Panc1 (cell line): ENCODE measurements around the gene EHBP1L1.

Experiments
- SIN3A ChIP-seq: IDR thresholded peaks from 2 replicates; pipeline ENCODE4 v1.6.1; 2012; ENCODE audit warnings: low read depth, mild to moderate bottlenecking, low read length, moderate library complexity, borderline replicate concordance; ENCODE audit not compliant: insufficient read depth
- TF ChIP-seq, protein P1 (sequence below): fragments of 450-650 bp; IDR thresholded peaks from 2 replicates; pipeline ENCODE4 v1.5.1; 2017; ENCODE audit warnings: mild to moderate bottlenecking
- TF ChIP-seq, protein P2 (sequence below), 2 experiments: IDR thresholded peaks; 2 replicates each; pipeline ENCODE4 v1.6.1; 2011 to 2012; ENCODE audit warnings: low read depth in 2 of 2, control low read depth in 1 of 2, low read length in 1 of 2, mild to moderate bottlenecking in 1 of 2, moderate library complexity in 1 of 2; ENCODE audit not compliant: insufficient read depth in 1 of 2

DNA sequence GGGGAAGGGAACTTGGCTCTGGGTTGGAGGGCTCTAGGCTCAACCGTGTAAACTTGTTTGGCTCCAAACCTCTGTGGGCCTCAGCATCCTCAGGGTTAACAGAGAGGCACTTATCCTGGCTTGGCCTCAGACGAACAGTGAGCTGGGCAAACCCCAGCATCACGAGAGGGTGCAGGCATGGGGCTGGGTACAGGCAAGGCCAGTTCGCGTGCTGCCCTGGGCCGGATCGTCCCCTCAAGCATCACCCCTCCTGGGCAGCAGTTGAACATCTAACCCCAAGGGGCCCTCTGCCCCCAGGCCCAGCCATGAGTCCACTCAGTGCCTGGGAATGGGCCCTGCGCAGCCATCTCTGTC, 1.9 kb downstream of the EHBP1L1 start:
- TF ChIP-seq, protein P1, sequence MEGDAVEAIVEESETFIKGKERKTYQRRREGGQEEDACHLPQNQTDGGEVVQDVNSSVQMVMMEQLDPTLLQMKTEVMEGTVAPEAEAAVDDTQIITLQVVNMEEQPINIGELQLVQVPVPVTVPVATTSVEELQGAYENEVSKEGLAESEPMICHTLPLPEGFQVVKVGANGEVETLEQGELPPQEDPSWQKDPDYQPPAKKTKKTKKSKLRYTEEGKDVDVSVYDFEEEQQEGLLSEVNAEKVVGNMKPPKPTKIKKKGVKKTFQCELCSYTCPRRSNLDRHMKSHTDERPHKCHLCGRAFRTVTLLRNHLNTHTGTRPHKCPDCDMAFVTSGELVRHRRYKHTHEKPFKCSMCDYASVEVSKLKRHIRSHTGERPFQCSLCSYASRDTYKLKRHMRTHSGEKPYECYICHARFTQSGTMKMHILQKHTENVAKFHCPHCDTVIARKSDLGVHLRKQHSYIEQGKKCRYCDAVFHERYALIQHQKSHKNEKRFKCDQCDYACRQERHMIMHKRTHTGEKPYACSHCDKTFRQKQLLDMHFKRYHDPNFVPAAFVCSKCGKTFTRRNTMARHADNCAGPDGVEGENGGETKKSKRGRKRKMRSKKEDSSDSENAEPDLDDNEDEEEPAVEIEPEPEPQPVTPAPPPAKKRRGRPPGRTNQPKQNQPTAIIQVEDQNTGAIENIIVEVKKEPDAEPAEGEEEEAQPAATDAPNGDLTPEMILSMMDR = no peak
- no peak for TF ChIP-seq SIN3A
- TF ChIP-seq, protein P2, sequence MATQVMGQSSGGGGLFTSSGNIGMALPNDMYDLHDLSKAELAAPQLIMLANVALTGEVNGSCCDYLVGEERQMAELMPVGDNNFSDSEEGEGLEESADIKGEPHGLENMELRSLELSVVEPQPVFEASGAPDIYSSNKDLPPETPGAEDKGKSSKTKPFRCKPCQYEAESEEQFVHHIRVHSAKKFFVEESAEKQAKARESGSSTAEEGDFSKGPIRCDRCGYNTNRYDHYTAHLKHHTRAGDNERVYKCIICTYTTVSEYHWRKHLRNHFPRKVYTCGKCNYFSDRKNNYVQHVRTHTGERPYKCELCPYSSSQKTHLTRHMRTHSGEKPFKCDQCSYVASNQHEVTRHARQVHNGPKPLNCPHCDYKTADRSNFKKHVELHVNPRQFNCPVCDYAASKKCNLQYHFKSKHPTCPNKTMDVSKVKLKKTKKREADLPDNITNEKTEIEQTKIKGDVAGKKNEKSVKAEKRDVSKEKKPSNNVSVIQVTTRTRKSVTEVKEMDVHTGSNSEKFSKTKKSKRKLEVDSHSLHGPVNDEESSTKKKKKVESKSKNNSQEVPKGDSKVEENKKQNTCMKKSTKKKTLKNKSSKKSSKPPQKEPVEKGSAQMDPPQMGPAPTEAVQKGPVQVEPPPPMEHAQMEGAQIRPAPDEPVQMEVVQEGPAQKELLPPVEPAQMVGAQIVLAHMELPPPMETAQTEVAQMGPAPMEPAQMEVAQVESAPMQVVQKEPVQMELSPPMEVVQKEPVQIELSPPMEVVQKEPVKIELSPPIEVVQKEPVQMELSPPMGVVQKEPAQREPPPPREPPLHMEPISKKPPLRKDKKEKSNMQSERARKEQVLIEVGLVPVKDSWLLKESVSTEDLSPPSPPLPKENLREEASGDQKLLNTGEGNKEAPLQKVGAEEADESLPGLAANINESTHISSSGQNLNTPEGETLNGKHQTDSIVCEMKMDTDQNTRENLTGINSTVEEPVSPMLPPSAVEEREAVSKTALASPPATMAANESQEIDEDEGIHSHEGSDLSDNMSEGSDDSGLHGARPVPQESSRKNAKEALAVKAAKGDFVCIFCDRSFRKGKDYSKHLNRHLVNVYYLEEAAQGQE (IDR thresholded peaks at IDR 0.05; ENCODE audit: insufficient read depth in 1 of 2, low read depth in 2 of 2, low read length in 1 of 2) = no peak
